DOHH2 (cell line): ENCODE results near the gene ZNF536.

ENCODE experiments used
- EZH2phosphoT487 ChIP-seq: fragments of 200-600 bp; sonication (generic); IDR thresholded peaks from 2 replicates; pipeline ENCODE4 v1.6.1; 2017; ENCODE audit warnings: borderline replicate concordance, mild to moderate bottlenecking, antibody characterized with exemption, low read length, moderate library complexity, mixed read lengths
- TF ChIP-seq, protein P1 (sequence below): fragments of 200-600 bp; sonication (generic); IDR thresholded peaks from one replicate; pipeline ENCODE4 v1.5.1; 2014; ENCODE audit warnings: antibody characterized with exemption, mild to moderate bottlenecking, low read depth, low read length; ENCODE audit not compliant: poor library complexity, severe bottlenecking

DNA sequence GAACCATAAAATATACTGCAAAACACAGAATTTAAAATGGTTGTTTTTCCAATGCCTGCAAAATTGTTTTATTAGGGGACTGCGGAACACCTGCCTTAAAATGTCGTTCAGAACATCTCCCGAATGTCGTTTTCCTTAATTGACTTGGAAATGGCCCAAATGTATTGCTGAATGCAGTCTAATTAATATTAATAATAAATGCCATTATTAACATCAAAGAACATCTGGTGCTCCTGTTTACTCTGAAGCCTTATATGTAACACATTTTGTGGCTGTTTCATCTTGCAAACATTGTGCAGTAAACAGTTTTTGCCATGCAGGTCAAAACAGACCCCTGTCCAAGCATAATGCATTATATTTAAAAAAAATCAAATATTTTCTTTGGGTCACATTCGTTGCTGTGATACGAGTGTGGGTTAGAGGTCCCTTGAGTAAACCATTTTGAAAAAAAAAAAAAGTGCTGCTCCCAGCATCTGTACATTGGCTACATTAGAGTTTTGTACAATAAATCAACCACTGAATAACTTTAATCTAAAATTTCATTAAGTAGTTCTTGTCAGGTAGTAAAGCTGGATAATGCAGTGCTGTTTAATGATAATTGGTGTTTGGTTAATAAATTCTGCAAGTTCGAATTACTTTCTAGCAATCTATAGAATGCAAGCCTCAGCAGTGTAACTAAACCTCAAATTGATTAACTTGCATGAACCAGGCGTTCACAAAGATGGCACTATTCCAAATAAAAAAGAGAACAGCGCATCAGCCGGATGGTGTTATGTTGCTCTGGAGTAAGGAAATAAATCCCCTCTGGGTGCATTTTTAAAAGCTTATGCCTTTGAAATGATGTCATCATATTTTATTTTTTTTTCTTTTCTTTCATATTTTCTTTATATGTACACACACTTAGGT lies 140.2 kb downstream of the ZNF536 start:
- TF ChIP-seq, protein P1, sequence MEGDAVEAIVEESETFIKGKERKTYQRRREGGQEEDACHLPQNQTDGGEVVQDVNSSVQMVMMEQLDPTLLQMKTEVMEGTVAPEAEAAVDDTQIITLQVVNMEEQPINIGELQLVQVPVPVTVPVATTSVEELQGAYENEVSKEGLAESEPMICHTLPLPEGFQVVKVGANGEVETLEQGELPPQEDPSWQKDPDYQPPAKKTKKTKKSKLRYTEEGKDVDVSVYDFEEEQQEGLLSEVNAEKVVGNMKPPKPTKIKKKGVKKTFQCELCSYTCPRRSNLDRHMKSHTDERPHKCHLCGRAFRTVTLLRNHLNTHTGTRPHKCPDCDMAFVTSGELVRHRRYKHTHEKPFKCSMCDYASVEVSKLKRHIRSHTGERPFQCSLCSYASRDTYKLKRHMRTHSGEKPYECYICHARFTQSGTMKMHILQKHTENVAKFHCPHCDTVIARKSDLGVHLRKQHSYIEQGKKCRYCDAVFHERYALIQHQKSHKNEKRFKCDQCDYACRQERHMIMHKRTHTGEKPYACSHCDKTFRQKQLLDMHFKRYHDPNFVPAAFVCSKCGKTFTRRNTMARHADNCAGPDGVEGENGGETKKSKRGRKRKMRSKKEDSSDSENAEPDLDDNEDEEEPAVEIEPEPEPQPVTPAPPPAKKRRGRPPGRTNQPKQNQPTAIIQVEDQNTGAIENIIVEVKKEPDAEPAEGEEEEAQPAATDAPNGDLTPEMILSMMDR: no peak
- no peak for TF ChIP-seq EZH2phosphoT487
